Subcutaneous adipose tissue (tissue), 4 donors: ENCODE data around the gene PDCD1. TPM values are rescaled to one million over a fixed set of nuclear protein-coding genes. Genes with fewer than 3 reads are reported as not detected.

Source experiments
- total RNA-seq, 4 donors: library from RNA; depleted of rRNA; stranded (reverse); fragments of >200 nt; gene quantifications; one replicate each; pipeline ENCODE4 v1.1.0, GENCODE V29; 2016
- TF ChIP-seq, protein P1 (sequence below): fragments of 450-650 bp; IDR thresholded peaks from one replicate; pipeline ENCODE4 v1.5.1; 2016; ENCODE audit warnings: low read depth, mild to moderate bottlenecking, control low read depth, antibody characterized with exemption, moderate library complexity

PDCD1 gene
- total RNA-seq, 4 donors from 2014 or later: 0.44 to 0.57 (median 0.51) TPM; not detected in 1

DNA sequence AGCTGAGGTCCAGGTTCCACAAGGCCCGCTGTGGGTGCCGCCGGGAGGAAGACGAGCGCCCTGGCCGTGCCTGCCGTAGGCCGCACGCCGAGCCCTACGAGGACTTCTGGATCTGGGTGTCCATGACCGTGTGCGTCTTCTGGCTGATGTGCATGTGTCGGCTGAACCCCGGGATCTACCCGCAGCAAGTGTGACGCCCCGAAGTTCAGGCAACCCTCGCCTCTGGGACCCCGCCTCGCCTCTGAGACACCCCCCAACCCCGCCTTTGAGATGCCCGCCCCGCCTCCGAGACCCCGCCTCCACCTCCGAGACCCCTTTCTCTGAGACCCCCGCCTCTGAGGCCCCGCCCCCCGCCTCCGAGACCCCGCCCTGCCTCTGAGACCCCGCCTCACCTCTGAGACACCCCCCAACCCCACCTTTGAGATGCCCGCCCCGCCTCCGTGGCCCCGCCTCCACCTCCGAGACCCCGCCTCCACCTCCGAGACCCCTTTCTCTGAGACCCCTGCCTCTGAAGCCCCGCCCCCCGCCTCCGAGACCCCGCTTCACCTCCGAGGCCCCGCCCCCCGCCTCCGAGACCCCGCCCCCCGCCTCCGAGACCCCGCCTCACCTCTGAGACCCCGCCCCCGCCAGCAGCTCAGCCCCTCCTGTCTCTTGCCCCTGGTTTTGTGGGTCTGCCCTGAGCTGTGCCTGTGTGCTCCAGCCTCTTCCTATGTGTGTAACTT lies 14.5 kb upstream of the PDCD1 start:
- TF ChIP-seq, protein P1, sequence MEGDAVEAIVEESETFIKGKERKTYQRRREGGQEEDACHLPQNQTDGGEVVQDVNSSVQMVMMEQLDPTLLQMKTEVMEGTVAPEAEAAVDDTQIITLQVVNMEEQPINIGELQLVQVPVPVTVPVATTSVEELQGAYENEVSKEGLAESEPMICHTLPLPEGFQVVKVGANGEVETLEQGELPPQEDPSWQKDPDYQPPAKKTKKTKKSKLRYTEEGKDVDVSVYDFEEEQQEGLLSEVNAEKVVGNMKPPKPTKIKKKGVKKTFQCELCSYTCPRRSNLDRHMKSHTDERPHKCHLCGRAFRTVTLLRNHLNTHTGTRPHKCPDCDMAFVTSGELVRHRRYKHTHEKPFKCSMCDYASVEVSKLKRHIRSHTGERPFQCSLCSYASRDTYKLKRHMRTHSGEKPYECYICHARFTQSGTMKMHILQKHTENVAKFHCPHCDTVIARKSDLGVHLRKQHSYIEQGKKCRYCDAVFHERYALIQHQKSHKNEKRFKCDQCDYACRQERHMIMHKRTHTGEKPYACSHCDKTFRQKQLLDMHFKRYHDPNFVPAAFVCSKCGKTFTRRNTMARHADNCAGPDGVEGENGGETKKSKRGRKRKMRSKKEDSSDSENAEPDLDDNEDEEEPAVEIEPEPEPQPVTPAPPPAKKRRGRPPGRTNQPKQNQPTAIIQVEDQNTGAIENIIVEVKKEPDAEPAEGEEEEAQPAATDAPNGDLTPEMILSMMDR: no peak

DNA sequence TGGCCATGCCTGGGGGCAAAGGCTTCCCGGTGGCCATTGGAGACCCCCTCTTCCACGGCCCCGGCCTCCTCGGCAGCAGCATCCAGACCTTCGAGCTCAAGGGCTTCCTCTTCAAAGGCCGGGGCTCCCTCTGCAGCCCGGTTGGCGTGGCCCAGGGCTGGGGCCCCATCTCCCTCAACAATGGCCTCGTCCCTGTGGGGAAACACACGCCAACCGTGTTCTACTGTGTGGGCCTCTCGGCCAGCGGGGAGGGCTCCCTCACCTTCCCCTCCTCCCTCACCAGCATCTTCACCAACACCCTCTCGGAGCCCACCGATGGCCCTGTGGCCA lies 13.6 kb upstream of the PDCD1 start:
- TF ChIP-seq, protein P1: no peak

DNA sequence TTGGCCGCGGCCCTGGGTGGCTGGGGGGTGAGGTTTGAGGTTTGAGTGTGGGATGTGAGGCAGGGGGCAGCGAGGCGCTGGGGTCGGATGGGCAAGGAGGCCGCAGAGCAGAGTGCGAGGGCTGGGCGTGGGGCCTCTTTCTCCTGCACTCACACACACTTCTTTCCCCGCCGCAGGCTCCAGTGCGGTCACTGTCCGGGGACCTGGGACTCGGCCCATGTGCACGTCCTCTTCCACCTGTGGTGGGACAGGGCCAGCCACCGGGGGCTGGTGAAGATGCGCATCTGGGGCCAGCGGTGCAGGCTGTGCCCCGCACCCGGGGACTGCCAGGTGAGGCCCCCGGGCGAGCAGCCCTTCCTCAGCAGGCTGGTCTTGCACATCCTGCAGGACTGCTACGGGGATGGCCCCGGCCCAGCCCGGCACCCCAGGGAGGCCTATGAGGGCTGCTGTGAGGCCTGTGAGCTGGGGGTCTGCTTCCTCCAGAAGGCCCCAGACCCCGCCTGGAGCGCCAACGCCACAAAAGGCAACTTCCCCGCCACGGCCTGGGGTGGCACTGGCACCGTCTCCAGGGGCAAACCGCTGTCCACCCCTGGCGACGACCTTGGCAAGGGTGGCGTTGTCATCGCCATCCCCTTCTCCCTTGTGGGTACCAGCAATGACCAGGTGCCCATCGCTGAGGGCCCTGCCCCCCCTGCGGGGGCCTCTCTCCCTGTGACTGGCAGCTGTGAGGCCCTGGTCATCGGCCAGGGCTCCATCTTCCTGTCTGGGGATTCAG lies 13.0 kb upstream of the PDCD1 start:
- TF ChIP-seq, protein P1: no peak

DNA sequence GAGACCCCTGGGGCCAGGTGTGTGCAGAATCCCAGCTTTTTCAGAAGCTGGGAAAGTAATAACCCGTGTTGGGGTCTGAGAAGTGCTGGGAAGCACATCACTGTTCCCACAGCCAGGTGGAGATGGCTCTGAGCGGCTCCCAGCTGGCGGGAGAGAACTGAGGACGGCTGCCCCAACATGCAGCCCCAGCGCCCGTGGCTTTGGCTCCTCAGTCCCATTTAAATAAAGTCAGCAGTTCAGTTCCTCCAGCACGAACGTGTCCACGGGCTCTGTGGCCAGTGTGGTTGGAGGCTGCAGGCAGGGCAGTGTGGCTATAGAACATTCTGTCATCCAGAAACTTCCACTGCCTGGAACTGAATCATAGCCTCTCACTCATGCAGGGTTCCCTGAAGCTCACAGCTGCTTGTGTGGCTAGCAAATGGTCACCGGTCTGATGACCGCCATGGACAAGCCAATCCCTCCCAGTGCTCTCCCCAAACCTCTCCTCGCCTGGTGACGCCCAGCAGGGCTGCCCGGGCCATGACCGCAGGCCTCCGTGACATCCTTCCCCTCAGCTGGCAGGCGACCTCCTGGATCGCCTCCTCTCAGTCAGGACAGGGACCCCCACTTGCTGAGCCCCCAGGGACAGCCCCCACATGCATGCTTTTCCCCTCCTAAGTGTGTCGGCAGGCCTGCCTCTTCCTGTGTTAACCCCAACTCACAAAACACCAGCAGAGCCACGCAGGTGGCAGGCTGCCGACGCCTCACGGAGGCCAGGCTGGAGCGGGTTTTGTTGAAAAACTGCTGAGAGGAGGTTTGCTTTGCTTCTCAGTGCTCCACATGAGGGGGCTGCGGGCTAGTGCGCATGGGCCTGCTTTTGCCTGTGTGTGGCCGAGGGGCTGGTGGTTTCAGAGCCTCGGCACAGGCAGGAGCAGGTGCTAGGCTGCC lies 12.2 kb upstream of the PDCD1 start:
- TF ChIP-seq, protein P1: no peak

DNA sequence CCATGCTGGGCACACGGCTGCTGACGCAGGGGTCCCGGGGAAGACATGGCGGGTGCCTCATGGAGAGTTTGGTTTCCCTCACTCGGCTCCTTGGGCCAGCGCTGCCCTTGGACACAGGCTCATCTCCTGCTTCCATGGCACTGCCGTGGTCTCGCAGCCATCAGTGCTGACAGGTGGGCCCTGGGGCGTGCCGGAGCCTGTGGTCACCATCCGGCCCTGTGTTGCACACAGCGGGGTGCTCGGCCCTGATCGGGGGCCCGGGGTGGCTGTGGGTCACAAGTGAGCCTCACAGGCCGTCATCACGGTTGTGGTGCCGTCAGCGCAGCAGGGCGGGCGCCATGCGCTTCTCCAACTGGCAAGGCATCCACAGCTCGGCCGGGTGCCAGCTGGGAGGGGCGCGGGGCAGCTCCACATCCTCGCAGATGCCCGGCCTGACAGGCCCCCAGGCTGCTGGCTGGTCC lies 11.4 kb upstream of the PDCD1 start:
- TF ChIP-seq, protein P1: no peak

DNA sequence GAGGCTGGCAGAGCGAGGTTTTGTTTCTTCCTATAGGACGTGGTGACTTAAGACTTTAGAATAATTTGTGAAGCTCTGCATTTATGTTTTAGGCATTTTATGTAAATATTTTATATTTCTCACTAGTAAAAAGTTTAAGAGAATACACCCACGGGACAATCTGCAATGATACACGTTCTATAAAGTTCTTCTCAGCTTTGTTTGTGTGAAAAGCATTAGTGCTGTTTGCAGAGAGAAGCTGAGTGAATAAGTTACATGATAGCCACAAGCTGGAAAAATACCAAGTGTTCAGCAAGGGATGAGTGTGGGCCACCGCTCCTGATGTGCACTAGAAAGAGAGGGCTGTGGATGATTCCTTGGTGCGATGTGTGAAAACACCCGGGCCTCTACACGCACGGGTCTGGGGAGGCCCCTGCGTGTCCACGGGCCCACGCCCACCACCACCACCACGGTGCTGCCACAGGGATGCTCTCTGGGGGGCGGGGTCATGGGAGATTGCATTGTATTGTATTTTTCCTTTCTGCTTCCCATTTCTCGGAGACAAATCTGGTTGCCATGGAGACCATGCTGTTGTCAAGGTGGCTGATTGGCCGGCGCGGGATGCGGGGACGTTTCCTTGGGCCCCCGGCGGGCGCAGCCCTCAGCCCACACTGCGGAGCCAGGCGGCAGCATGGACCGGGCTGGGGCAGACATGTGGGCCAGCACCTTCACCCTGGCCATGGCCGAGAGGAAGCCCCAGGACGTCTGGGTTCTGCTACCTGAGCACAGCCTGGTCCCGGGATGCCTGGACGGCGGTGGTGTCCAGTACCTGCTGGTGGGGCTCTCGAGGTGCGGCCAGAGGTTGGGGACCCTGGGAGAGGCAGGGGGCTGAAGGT lies 10.6 kb upstream of the PDCD1 start, which contains the start of gene RTP5:
TSS of gene RTP5 (plus strand) at position 643 of the 875 bp plus-strand sequence. CDS start at position 671, 28 bp downstream.
- TF ChIP-seq, protein P1: no peak
